K562 (cell line): ENCODE measurements around the gene RNF44. TPM values are rescaled to one million over a fixed set of nuclear protein-coding genes. Genes with fewer than 3 reads are reported as not detected.
A peak's percentile ranks its signal among the peaks of the same experiment; 100 is the strongest.

ENCODE experiments used
- ATAC-seq: fragments of 200-7000 bp; cut with Tn5 transposase; 3 replicates; pipeline ENCODE4 v1.9.1; 2020; ENCODE audit warnings: moderate library complexity
- BruUV-seq: library from RNA; stranded (reverse); fragments of 400-500 nt; replicated peaks from 2 replicates; lab custom pipeline; 2021; lab: Mats Ljungman, UMichigan
- CTCF ChIA-PET: fragments of 300-600 bp; formaldehyde crosslinking; extraction: SDS; loops from one replicate; lab custom pipeline; 2021; ENCODE audit warnings: low intra/inter-chr PET ratio; lab: Yijun Ruan, JAX
- POLR2A ChIA-PET: fragments of 300-600, 350-650 bp; sonication (Branson Sonifier 250); formaldehyde crosslinking; extraction: SDS; loops from one replicate; lab custom pipeline; 2021; ENCODE audit warnings: antibody characterized with exemption, inconsistent platforms; lab: Yijun Ruan, JAX
- DNase-seq, 4 experiments: peaks; one replicate each; pipeline versions ENCODE4 v3.0.0 to v3.0.0-alpha.2; 2011 to 2018; ENCODE audit warnings: low spot score in 3 of 4, mixed read lengths in 3 of 4; ENCODE audit errors: extremely low read depth in 1 of 4
- FAIRE-seq: peaks from 2 replicates; lab custom pipeline; 2011; peaks lifted over from hg19 to GRCh38; lab: Jason Lieb, UNC
- H2AFZ ChIP-seq: 2 replicates; pipeline ENCODE4 v1.6.0; 2011; ENCODE audit warnings: low read depth, low read length, control low read depth, inconsistent platforms
- H3K27ac ChIP-seq: fragments of 200-600 bp; 3 replicates; pipeline ENCODE4 v1.8.0; 2011; ENCODE audit warnings: low read depth, mild to moderate bottlenecking, control low read depth, inconsistent platforms, low read length, moderate library complexity, mixed read lengths; ENCODE audit errors: extremely low read depth
- H3K27me3 ChIP-seq, 2 experiments: fragments of 300-600 bp in 1 of 2; 2 replicates in 1 of 2; 3 replicates in 1 of 2; pipeline versions ENCODE4 v1.6.0 to v1.8.0; 2011; ENCODE audit warnings: inconsistent platforms in 2 of 2, low read length in 2 of 2, mild to moderate bottlenecking in 1 of 2, mixed read lengths in 1 of 2, moderate library complexity in 1 of 2; ENCODE audit not compliant: control insufficient read depth in 2 of 2, insufficient read depth in 2 of 2
- H3K36me3 ChIP-seq: fragments of 300-600 bp; 3 replicates; pipeline ENCODE4 v1.8.0; 2011; ENCODE audit warnings: mild to moderate bottlenecking, low read length, inconsistent platforms; ENCODE audit not compliant: control insufficient read depth, insufficient read depth
- H3K4me1 ChIP-seq, 2 experiments: fragments of 200-600 bp in 1 of 2; replicated peaks in 1 of 2; 2 replicates in 1 of 2; 3 replicates in 1 of 2; pipeline versions ENCODE4 v1.5.1 to v1.8.0; 2011; ENCODE audit warnings: inconsistent platforms in 2 of 2, low read length in 2 of 2, mild to moderate bottlenecking in 1 of 2, mixed read lengths in 1 of 2, moderate library complexity in 1 of 2; ENCODE audit not compliant: control insufficient read depth in 2 of 2, insufficient read depth in 2 of 2
- H3K4me2 ChIP-seq: 2 replicates; pipeline ENCODE4 v1.6.1; 2011; ENCODE audit warnings: low read length, control low read depth, inconsistent platforms, mixed read lengths; ENCODE audit not compliant: insufficient read depth
- H3K4me3 ChIP-seq: fragments of 200-600 bp; sonication (generic), shearing (Covaris generic); 2 replicates; pipeline ENCODE4 v1.5.1; 2016; ENCODE audit warnings: control low read depth, inconsistent platforms
- H3K79me2 ChIP-seq: fragments of 200-600 bp; 3 replicates; pipeline ENCODE4 v1.8.0; 2011; ENCODE audit warnings: low read length, inconsistent platforms; ENCODE audit not compliant: control insufficient read depth, insufficient read depth
- H3K9ac ChIP-seq, 2 experiments: 2 replicates each; pipeline versions ENCODE4 v1.6.0 to v1.6.1; 2011; ENCODE audit warnings: low read depth in 2 of 2, low read length in 2 of 2, control low read depth in 1 of 2, inconsistent platforms in 1 of 2, mild to moderate bottlenecking in 1 of 2, mixed read lengths in 1 of 2; ENCODE audit not compliant: insufficient read depth in 1 of 2
- H3K9me1 ChIP-seq: one replicate; pipeline ENCODE4 v1.6.0; 2011; ENCODE audit warnings: inconsistent platforms, mild to moderate bottlenecking, low read length, moderate library complexity; ENCODE audit not compliant: control insufficient read depth, insufficient read depth
- H3K9me3 ChIP-seq: replicated peaks from 2 replicates; pipeline ENCODE4 v1.5.1; 2011; ENCODE audit warnings: low read depth, low read length, inconsistent platforms; ENCODE audit not compliant: control insufficient read depth, insufficient read depth
- H4K20me1 ChIP-seq: replicated peaks from 2 replicates; pipeline ENCODE4 v1.6.1; 2011; ENCODE audit warnings: low read length, inconsistent platforms, mixed read lengths; ENCODE audit not compliant: control insufficient read depth, insufficient read depth
- EGR1 ChIP-seq: fragments of 450-650 bp; conservative IDR thresholded peaks from 2 replicates; pipeline ENCODE4 v1.6.1; 2017; ENCODE audit warnings: mild to moderate bottlenecking
- L3MBTL2 ChIP-seq: fragments of 450-650 bp; IDR thresholded peaks from 2 replicates; pipeline ENCODE4 v1.6.1; 2016; ENCODE audit warnings: mild to moderate bottlenecking, moderate library complexity
- PHF8 ChIP-seq: fragments of 200-600 bp; sonication (generic); IDR thresholded peaks from 2 replicates; pipeline ENCODE4 v1.6.1; 2012; ENCODE audit warnings: mixed run types, mild to moderate bottlenecking, inconsistent platforms, low read length, moderate library complexity, borderline replicate concordance
- RAD21 ChIP-seq, 2 experiments: fragments of 250-450 bp in 1 of 2; fragments of 450-650 bp in 1 of 2; sonication (Bioruptor Pico) in 1 of 2; formaldehyde crosslinking in 1 of 2; IDR thresholded peaks in 1 of 2; conservative IDR thresholded peaks in 1 of 2; 2 replicates each; pipeline versions ENCODE4 v1.4.0 to v1.8.0; 2020 to 2022; ENCODE audit warnings: mild to moderate bottlenecking in 2 of 2, moderate library complexity in 1 of 2
- ZKSCAN8 ChIP-seq: fragments of 200-800 bp; sonication (Bioruptor generic); IDR thresholded peaks from 2 replicates; pipeline ENCODE4 v1.6.1; 2016; ENCODE audit warnings: missing genetic modification characterization, missing compliant biosample characterization
- ZNF384 ChIP-seq: IDR thresholded peaks from 2 replicates; pipeline ENCODE4 v1.6.1; 2012; ENCODE audit warnings: low read depth, low read length, improper control_type of control experiment
- WGBS: fragments of 100-300 bp; shearing (Covaris generic); methylation state at CpG from one replicate; pipeline ENCODE4 v1.1.6; 2016; ENCODE audit warnings: low coverage, mixed read lengths; ENCODE audit not compliant: insufficient coverage; ENCODE audit errors: missing lambda C conversion rate; 5-methylcytosine and 5-hydroxymethylcytosine counted together
- in situ Hi-C: fragments of 300-500 bp; cut with MboI; formaldehyde crosslinking; loops from 4 replicates; pipeline ENCODE4 v1.15.0; 2018; ENCODE audit warnings: inconsistent platforms, mixed read lengths
- intact Hi-C: fragments of 100-400 bp; cut with micrococcal nuclease; formaldehyde crosslinking; loops from 2 replicates; pipeline ENCODE4 v1.14.2; 2022
- polyA plus RNA-seq, 8 experiments: library from polyadenylated mRNA; depleted of rRNA in 4 of 8; stranded (reverse) in 5 of 8; unstranded in 3 of 8; fragments of >200 nt; fragmentation: Nextera tagmentation in 2 of 8; fragmentation: Illumina TruSeq in 1 of 8; extraction: Ambion mirVana in 2 of 8; extraction: Trizol in 1 of 8; gene quantifications; 2 replicates each; pipeline versions ENCODE4 v1.2.1 to v1.2.3, GENCODE V29; 2011 to 2014; ENCODE audit warnings: inconsistent platforms in 1 of 8, missing spikeins in 1 of 8
- total RNA-seq, 7 experiments: library from RNA; depleted of rRNA in 6 of 7; stranded (reverse); fragments of >200 nt in 6 of 7; fragmentation: Illumina TruSeq in 2 of 7; extraction: Trizol in 2 of 7; gene quantifications; 2 replicates each; pipeline versions ENCODE4 v1.2.1 to v1.2.3, GENCODE V29; 2011 to 2021; ENCODE audit warnings: low replicate concordance in 1 of 7
- TF ChIP-seq, protein P1 (sequence below): sonication (generic); formaldehyde crosslinking; IDR thresholded peaks from 2 replicates; pipeline ENCODE4 v1.8.0; 2022; ENCODE audit warnings: mild to moderate bottlenecking, missing genetic modification reagents
- TF ChIP-seq, protein P2 (sequence below): fragments of 450-650 bp; IDR thresholded peaks from 2 replicates; pipeline ENCODE4 v1.6.1; 2016; ENCODE audit warnings: mild to moderate bottlenecking, moderate library complexity

Gene RNF44
- total and polyA plus RNA-seq, 9 of the 15 experiments (the other 6 are each of a cell fraction or from before 2014, with no cell fraction given), result 1.6 to 82.6 (median 7.4) TPM

- DNase-seq (no peak), FAIRE-seq (no peak), ATAC-seq (no peak)
- Histone ChIP-seq H3K79me2 (no peaks in the 10 kb centered on the region), H3K4me1 (peaks cover 0 to 16% of the 10 kb centered on the region in 2 experiments; a peak in 3 of 5 replicates), H3K9ac (peak overlapping the region in 1 of 2 experiments; percentile 32; a peak in 1 of 4 replicates), H3K4me2 (no peak overlapping the region), H3K4me3 (no peak overlapping the region), H3K27ac (no peak overlapping the region), H2AFZ (no peak overlapping the region), H3K36me3 (no peaks in the 10 kb centered on the region), H3K9me3 (no peaks in the 10 kb centered on the region), H4K20me1 (0 out of 2 replicates have a peak, but pooled peaks cover 9% of the 10 kb centered on the region), H3K9me1 (no peaks in the 10 kb centered on the region), H3K27me3 (peaks cover 16 to 60% of the 10 kb centered on the region in 2 experiments; a peak in 4 of 5 replicates)
- WGBS, result 5% methylated on average over 6 of the region's 6 CpGs
- intact Hi-C loops (no loop called here), in situ Hi-C loops (no loop called here)
- ChIA-PET CTCF (interaction anchor here (0.6 to 2.2 kb wide), 2 partner anchors 149 to 1682 kb away, joined by 4 to 11 read pairs; partner anchors contain the start of gene CLTB), POLR2A (interaction anchor here (0.7 to 1.4 kb wide), 2 partner anchors 28 to 143 kb away, joined by 3 to 5 read pairs; partner anchors contain the start of gene RNF44)
- TF ChIP-seq, protein P1, sequence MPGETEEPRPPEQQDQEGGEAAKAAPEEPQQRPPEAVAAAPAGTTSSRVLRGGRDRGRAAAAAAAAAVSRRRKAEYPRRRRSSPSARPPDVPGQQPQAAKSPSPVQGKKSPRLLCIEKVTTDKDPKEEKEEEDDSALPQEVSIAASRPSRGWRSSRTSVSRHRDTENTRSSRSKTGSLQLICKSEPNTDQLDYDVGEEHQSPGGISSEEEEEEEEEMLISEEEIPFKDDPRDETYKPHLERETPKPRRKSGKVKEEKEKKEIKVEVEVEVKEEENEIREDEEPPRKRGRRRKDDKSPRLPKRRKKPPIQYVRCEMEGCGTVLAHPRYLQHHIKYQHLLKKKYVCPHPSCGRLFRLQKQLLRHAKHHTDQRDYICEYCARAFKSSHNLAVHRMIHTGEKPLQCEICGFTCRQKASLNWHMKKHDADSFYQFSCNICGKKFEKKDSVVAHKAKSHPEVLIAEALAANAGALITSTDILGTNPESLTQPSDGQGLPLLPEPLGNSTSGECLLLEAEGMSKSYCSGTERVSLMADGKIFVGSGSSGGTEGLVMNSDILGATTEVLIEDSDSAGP (CRISPR knock-in tag), result 0 out of 2 replicates have a peak, but pooled peaks have one; percentile 15
- TF ChIP-seq, protein P2, sequence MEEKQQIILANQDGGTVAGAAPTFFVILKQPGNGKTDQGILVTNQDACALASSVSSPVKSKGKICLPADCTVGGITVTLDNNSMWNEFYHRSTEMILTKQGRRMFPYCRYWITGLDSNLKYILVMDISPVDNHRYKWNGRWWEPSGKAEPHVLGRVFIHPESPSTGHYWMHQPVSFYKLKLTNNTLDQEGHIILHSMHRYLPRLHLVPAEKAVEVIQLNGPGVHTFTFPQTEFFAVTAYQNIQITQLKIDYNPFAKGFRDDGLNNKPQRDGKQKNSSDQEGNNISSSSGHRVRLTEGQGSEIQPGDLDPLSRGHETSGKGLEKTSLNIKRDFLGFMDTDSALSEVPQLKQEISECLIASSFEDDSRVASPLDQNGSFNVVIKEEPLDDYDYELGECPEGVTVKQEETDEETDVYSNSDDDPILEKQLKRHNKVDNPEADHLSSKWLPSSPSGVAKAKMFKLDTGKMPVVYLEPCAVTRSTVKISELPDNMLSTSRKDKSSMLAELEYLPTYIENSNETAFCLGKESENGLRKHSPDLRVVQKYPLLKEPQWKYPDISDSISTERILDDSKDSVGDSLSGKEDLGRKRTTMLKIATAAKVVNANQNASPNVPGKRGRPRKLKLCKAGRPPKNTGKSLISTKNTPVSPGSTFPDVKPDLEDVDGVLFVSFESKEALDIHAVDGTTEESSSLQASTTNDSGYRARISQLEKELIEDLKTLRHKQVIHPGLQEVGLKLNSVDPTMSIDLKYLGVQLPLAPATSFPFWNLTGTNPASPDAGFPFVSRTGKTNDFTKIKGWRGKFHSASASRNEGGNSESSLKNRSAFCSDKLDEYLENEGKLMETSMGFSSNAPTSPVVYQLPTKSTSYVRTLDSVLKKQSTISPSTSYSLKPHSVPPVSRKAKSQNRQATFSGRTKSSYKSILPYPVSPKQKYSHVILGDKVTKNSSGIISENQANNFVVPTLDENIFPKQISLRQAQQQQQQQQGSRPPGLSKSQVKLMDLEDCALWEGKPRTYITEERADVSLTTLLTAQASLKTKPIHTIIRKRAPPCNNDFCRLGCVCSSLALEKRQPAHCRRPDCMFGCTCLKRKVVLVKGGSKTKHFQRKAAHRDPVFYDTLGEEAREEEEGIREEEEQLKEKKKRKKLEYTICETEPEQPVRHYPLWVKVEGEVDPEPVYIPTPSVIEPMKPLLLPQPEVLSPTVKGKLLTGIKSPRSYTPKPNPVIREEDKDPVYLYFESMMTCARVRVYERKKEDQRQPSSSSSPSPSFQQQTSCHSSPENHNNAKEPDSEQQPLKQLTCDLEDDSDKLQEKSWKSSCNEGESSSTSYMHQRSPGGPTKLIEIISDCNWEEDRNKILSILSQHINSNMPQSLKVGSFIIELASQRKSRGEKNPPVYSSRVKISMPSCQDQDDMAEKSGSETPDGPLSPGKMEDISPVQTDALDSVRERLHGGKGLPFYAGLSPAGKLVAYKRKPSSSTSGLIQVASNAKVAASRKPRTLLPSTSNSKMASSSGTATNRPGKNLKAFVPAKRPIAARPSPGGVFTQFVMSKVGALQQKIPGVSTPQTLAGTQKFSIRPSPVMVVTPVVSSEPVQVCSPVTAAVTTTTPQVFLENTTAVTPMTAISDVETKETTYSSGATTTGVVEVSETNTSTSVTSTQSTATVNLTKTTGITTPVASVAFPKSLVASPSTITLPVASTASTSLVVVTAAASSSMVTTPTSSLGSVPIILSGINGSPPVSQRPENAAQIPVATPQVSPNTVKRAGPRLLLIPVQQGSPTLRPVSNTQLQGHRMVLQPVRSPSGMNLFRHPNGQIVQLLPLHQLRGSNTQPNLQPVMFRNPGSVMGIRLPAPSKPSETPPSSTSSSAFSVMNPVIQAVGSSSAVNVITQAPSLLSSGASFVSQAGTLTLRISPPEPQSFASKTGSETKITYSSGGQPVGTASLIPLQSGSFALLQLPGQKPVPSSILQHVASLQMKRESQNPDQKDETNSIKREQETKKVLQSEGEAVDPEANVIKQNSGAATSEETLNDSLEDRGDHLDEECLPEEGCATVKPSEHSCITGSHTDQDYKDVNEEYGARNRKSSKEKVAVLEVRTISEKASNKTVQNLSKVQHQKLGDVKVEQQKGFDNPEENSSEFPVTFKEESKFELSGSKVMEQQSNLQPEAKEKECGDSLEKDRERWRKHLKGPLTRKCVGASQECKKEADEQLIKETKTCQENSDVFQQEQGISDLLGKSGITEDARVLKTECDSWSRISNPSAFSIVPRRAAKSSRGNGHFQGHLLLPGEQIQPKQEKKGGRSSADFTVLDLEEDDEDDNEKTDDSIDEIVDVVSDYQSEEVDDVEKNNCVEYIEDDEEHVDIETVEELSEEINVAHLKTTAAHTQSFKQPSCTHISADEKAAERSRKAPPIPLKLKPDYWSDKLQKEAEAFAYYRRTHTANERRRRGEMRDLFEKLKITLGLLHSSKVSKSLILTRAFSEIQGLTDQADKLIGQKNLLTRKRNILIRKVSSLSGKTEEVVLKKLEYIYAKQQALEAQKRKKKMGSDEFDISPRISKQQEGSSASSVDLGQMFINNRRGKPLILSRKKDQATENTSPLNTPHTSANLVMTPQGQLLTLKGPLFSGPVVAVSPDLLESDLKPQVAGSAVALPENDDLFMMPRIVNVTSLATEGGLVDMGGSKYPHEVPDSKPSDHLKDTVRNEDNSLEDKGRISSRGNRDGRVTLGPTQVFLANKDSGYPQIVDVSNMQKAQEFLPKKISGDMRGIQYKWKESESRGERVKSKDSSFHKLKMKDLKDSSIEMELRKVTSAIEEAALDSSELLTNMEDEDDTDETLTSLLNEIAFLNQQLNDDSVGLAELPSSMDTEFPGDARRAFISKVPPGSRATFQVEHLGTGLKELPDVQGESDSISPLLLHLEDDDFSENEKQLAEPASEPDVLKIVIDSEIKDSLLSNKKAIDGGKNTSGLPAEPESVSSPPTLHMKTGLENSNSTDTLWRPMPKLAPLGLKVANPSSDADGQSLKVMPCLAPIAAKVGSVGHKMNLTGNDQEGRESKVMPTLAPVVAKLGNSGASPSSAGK, result 0 out of 2 replicates have a peak, but pooled peaks have one; percentile 31
- TF ChIP-seq RAD21 (CRISPR knock-in tag; conservative IDR thresholded peaks at IDR 0.05 in 1 of 2, IDR thresholded peaks at IDR 0.05 in 1 of 2), result peak in 1 of 2 experiments; percentile 27; a peak in 2 of 4 replicates
- peak; percentile 64 for TF ChIP-seq L3MBTL2
- peak; percentile 84 for TF ChIP-seq EGR1
- TF ChIP-seq ZNF384, result peak; percentile 94
- no peak for TF ChIP-seq PHF8
- TF ChIP-seq ZKSCAN8 (CRISPR knock-in tag), result no peak
- no TSS peak for BruUV-seq
These were observed 28.6 kb upstream of the RNF44 start for GRCh38 chr5:176565760-176566288.
